Uterus (tissue), 2 donors: ENCODE data around the gene CDS2.

ENCODE experiments used
- CTCF ChIP-seq, 4 experiments: fragments of 200-600 bp in 2 of 4; fragments of 450-650 bp in 2 of 4; sonication (generic) in 2 of 4; IDR thresholded peaks; one replicate each; pipeline ENCODE4 v1.5.1; 2016 to 2019; ENCODE audit warnings: antibody characterized with exemption in 4 of 4, mild to moderate bottlenecking in 2 of 4, moderate library complexity in 1 of 4
- POLR2A ChIP-seq, 2 donors: fragments of 450-650 bp; IDR thresholded peaks; one replicate each; pipeline ENCODE4 v1.6.1; 2016; ENCODE audit warnings: antibody characterized with exemption in 2 of 2, mild to moderate bottlenecking in 1 of 2, moderate library complexity in 1 of 2

- TF ChIP-seq CTCF (IDR thresholded peaks at IDR 0.05) (no peak), POLR2A (IDR thresholded peaks at IDR 0.05) (no peak)
These were observed 27.1 kb downstream of the CDS2 start for GRCh38 chr20:5153612-5154542.
